ENCODE results near the gene POLR1G.
A peak's percentile ranks its signal among the peaks of the same experiment; 100 is the strongest.

Gene POLR1G

DNA sequence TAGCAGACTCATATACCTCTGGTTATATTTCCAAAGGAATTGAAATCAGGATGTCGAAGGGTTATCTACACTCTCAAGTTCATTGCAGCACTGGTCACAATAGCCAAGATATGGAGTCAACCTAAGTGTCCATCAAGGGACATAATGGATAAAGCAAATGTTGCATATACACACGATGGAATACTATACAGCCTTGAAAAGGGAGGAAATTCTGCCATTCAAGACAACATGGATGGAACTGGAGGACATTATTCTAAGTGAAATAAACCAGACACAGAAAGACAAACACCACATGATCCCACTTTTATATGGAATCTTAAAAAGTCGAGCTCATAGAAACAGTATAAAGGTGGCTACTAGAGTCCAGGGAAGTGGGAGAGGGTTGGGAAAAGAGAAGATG, 30.9 kb downstream of the POLR1G start:
- WGBS (ENCODE audit: extremely low coverage, insufficient coverage, low lambda C conversion rate), result no CpG with 5 or more reads among the region's 3 CpGs

DNA sequence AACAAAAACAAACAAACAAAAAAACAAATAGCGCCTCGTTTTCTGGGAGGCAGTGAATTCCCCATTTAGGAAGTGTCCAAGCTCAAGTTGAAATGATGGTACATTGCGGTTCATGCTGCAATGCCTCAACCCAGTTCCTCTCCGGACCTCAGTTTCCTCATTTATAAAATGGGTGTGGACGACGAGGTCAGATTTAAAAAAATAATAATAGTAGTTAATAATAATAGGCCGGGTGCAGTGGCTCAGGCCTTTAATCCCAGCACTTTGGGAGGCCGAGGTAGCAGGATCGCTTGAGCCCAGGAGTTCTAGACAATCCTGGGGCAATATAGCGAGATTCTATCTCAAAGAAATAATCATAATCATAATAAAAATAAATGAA, 32.7 kb downstream of the POLR1G start:
- Histone ChIP-seq H3K23ac (ENCODE audit: low read length) (no peak overlapping the region), H3K56ac (ENCODE audit: low read length) (peak overlapping the region; percentile 34), H3K27me3 (ENCODE audit: insufficient read depth, low read length, poor library complexity) (no peaks in the 10 kb centered on the region), H3K4me2 (ENCODE audit: low read length) (no peak overlapping the region), H2BK5ac (ENCODE audit: low read length) (no peak overlapping the region), H3K9ac (ENCODE audit: low read length) (no peak overlapping the region), H3K36me3 (ENCODE audit: control insufficient read depth, insufficient read depth, low read length) (no peaks in the 10 kb centered on the region), H3K27ac (ENCODE audit: low read depth, low read length) (no peak overlapping the region), H3K4me1 (ENCODE audit: control insufficient read depth, low read depth, low read length) (peaks cover 2% of the 10 kb centered on the region), H2BK120ac (ENCODE audit: low read depth, low read length) (no peak overlapping the region), H3K4me3 (ENCODE audit: low read length) (no peak overlapping the region), H3K79me2 (ENCODE audit: control insufficient read depth, insufficient read depth, low read length) (no peaks in the 10 kb centered on the region), H4K5ac (ENCODE audit: low read length) (no peak overlapping the region), H2AK5ac (ENCODE audit: low read length) (no peak overlapping the region), H2BK15ac (replicated peaks; ENCODE audit: low read depth) (no peak overlapping the region), H3K79me1 (ENCODE audit: low read length) (no peaks in the 10 kb centered on the region), H3K4ac (ENCODE audit: low read depth, low read length) (no peak overlapping the region), H3K18ac (ENCODE audit: low read length) (no peak overlapping the region), H4K8ac (ENCODE audit: low read depth, low read length) (no peak overlapping the region)
- no peak for DNase-seq
- no CpG with 5 or more reads among the region's 10 CpGs for WGBS (ENCODE audit: extremely low coverage, insufficient coverage, low lambda C conversion rate)

More for the DNA sequence above, 30.9 kb downstream of the POLR1G start:
- H2BK120ac ChIP-seq (ENCODE audit: low read depth, low read length), result no peak overlapping the region
- H3K56ac ChIP-seq (ENCODE audit: low read length), result no peak overlapping the region
- no peak overlapping the region for H2AK5ac ChIP-seq (ENCODE audit: low read length)
- H4K8ac ChIP-seq (ENCODE audit: low read depth, low read length), result no peak overlapping the region
- H3K27ac ChIP-seq (ENCODE audit: low read depth, low read length), result no peak overlapping the region
- H3K4me1 ChIP-seq (ENCODE audit: control insufficient read depth, low read depth, low read length), result no peaks in the 10 kb centered on the region
- no peak overlapping the region for H4K5ac ChIP-seq (ENCODE audit: low read length)
- DNase-seq, result no peak
- H3K4me2 ChIP-seq (ENCODE audit: low read length), result no peak overlapping the region
- no peaks in the 10 kb centered on the region for H3K79me1 ChIP-seq (ENCODE audit: low read length)
- no peak overlapping the region for H3K4me3 ChIP-seq (ENCODE audit: low read length)
- no peak overlapping the region for H3K4ac ChIP-seq (ENCODE audit: low read depth, low read length)
- H3K9ac ChIP-seq (ENCODE audit: low read length), result no peak overlapping the region
- H3K18ac ChIP-seq (ENCODE audit: low read length), result no peak overlapping the region
- no peak overlapping the region for H2BK5ac ChIP-seq (ENCODE audit: low read length)
- H3K36me3 ChIP-seq (ENCODE audit: control insufficient read depth, insufficient read depth, low read length), result no peaks in the 10 kb centered on the region
- no peaks in the 10 kb centered on the region for H3K79me2 ChIP-seq (ENCODE audit: control insufficient read depth, insufficient read depth, low read length)
- no peak overlapping the region for H3K23ac ChIP-seq (ENCODE audit: low read length)
- H3K27me3 ChIP-seq (ENCODE audit: insufficient read depth, low read length, poor library complexity), result no peaks in the 10 kb centered on the region
- H2BK15ac ChIP-seq (replicated peaks; ENCODE audit: low read depth), result no peak overlapping the region

DNA sequence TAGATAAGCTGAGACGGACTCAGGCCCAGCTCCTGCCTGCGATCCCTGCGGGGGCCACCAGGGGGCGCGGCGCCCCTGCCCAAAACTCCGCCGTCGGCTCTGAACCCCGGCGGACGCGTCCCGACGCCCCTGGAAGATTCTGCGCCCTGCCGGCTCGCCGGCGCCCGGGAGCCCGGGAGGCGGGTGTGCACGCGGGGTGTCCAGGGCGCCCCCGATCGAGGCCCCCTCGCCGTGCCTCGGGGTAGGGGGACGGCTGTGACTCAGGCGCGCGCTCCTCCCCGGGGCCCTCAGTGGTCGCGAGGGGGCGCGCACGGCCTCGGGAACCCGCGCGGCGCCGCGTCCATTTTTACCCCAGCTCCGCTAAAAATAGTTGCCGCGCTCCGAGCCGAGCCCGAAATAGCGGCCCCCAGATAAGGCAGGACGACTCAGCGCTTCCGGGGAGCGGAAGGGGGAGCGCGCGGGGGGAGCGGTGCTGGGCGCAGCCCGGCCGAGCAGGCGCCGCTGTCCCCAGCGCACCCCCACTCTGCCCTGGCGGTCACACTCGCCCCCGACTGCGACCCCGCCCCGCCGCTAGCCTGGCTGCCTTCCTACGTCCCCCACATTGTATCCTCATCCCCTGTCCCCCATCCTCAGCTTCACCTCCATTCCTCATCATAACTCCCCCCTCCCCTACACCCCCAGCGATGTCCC, 33.3 kb downstream of the POLR1G start:
- Histone ChIP-seq H3K4me3 (ENCODE audit: low read length) (peak overlapping the region; percentile 36), H3K23ac (ENCODE audit: low read length) (no peak overlapping the region), H3K79me2 (ENCODE audit: control insufficient read depth, insufficient read depth, low read length) (no peaks in the 10 kb centered on the region), H3K36me3 (ENCODE audit: control insufficient read depth, insufficient read depth, low read length) (no peaks in the 10 kb centered on the region), H3K79me1 (ENCODE audit: low read length) (no peaks in the 10 kb centered on the region), H2BK5ac (ENCODE audit: low read length) (no peak overlapping the region), H3K4ac (ENCODE audit: low read depth, low read length) (no peak overlapping the region), H3K18ac (ENCODE audit: low read length) (peak overlapping the region; percentile 94), H2BK120ac (ENCODE audit: low read depth, low read length) (no peak overlapping the region), H3K27me3 (ENCODE audit: insufficient read depth, low read length, poor library complexity) (no peaks in the 10 kb centered on the region), H4K8ac (ENCODE audit: low read depth, low read length) (no peak overlapping the region), H3K56ac (ENCODE audit: low read length) (peak overlapping the region; percentile 86), H3K27ac (ENCODE audit: low read depth, low read length) (no peak overlapping the region), H4K5ac (ENCODE audit: low read length) (no peak overlapping the region), H2BK15ac (replicated peaks; ENCODE audit: low read depth) (no peak overlapping the region), H3K9ac (ENCODE audit: low read length) (peak overlapping the region; percentile 46), H3K4me1 (ENCODE audit: control insufficient read depth, low read depth, low read length) (peaks cover 4% of the 10 kb centered on the region), H3K4me2 (ENCODE audit: low read length) (no peak overlapping the region), H2AK5ac (ENCODE audit: low read length) (no peak overlapping the region)
- peak; percentile 65 for DNase-seq
- no CpG with 5 or more reads among the region's 78 CpGs for WGBS (ENCODE audit: extremely low coverage, insufficient coverage, low lambda C conversion rate)

DNA sequence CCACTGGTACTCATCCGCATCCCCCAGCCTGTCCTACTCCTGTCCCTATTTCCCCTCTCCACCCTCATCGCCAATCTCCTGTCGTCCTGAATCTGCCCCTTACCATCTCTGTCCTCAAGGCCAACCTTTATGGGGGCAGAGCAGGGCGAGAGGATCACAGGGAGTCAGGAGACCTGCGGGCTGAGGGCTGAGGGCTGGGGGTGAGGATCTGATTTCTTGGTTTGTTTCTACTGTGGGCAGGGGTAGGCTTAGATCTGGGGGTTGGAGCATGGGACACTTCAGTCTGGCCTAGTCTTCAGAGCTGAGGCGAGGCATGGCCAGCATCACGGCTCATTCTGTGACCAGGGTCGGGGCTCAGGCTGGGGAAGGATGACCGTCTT, 33.8 kb downstream of the POLR1G start:
- H4K8ac ChIP-seq (ENCODE audit: low read depth, low read length), result no peak overlapping the region
- H3K79me2 ChIP-seq (ENCODE audit: control insufficient read depth, insufficient read depth, low read length), result no peaks in the 10 kb centered on the region
- peaks cover 5% of the 10 kb centered on the region for H3K4me1 ChIP-seq (ENCODE audit: control insufficient read depth, low read depth, low read length)
- no peaks in the 10 kb centered on the region for H3K36me3 ChIP-seq (ENCODE audit: control insufficient read depth, insufficient read depth, low read length)
- no peaks in the 10 kb centered on the region for H3K27me3 ChIP-seq (ENCODE audit: insufficient read depth, low read length, poor library complexity)
- no peak overlapping the region for H3K23ac ChIP-seq (ENCODE audit: low read length)
- no peak overlapping the region for H2AK5ac ChIP-seq (ENCODE audit: low read length)
- H2BK5ac ChIP-seq (ENCODE audit: low read length), result no peak overlapping the region
- no peak overlapping the region for H3K4ac ChIP-seq (ENCODE audit: low read depth, low read length)
- peak overlapping the region; percentile 46 for H3K9ac ChIP-seq (ENCODE audit: low read length)
- H2BK15ac ChIP-seq (replicated peaks; ENCODE audit: low read depth), result no peak overlapping the region
- H3K79me1 ChIP-seq (ENCODE audit: low read length), result no peaks in the 10 kb centered on the region
- H2BK120ac ChIP-seq (ENCODE audit: low read depth, low read length), result no peak overlapping the region
- H3K27ac ChIP-seq (ENCODE audit: low read depth, low read length), result no peak overlapping the region
- peak overlapping the region; percentile 77 for H3K56ac ChIP-seq (ENCODE audit: low read length)
- no peak overlapping the region for H4K5ac ChIP-seq (ENCODE audit: low read length)
- no peak overlapping the region for H3K18ac ChIP-seq (ENCODE audit: low read length)
- no peak for DNase-seq
- WGBS (ENCODE audit: extremely low coverage, insufficient coverage, low lambda C conversion rate), result no CpG with 5 or more reads among the region's 9 CpGs
- no peak overlapping the region for H3K4me2 ChIP-seq (ENCODE audit: low read length)
- no peak overlapping the region for H3K4me3 ChIP-seq (ENCODE audit: low read length)

DNA sequence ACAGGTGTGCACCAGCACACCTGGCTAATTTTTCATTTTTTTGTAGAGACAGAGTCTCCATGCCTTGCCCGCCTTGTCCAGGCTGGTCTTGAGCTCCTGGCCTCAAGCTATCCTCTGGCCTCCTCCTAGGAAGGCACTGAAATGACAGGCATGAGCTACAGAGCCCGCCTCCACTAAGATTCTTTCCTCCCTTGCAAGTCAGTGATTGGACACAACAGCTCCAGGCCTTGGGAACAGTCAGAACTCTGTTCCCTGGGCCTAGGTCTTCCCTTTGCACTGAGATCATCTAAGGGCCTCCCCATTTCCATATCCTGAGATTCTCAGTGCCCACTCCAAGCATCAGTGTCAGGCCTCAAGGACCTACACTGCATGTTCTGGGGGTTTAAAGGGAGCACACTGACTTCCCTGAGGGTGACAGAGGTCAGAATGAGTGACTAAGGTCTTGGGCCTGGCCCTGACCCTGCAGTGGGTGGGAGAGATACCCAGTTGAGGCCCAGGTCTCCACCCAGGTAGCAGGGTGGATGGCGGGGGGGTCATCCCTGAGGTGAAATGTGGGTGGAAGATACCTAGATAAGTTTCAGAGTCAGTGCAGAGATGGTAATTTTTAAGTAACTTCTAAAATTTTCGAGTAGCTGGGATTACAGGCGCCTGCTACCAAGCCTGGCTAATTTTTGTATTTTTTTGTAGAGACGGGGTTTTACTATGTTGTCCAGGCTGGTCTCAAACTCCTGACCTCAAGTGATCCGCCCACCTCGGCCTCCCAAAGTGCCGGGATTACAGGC, 34.6 kb downstream of the POLR1G start:
- no peak overlapping the region for H3K18ac ChIP-seq (ENCODE audit: low read length)
- no peak overlapping the region for H3K4me2 ChIP-seq (ENCODE audit: low read length)
- no peak overlapping the region for H3K9ac ChIP-seq (ENCODE audit: low read length)
- no peak overlapping the region for H2BK120ac ChIP-seq (ENCODE audit: low read depth, low read length)
- H3K79me2 ChIP-seq (ENCODE audit: control insufficient read depth, insufficient read depth, low read length), result no peaks in the 10 kb centered on the region
- peak; percentile 88 for DNase-seq
- H2AK5ac ChIP-seq (ENCODE audit: low read length), result no peak overlapping the region
- H3K27ac ChIP-seq (ENCODE audit: low read depth, low read length), result no peak overlapping the region
- H3K56ac ChIP-seq (ENCODE audit: low read length), result no peak overlapping the region
- no peak overlapping the region for H3K4me3 ChIP-seq (ENCODE audit: low read length)
- no peaks in the 10 kb centered on the region for H3K27me3 ChIP-seq (ENCODE audit: insufficient read depth, low read length, poor library complexity)
- WGBS (ENCODE audit: extremely low coverage, insufficient coverage, low lambda C conversion rate), result no CpG with 5 or more reads among the region's 9 CpGs
- H4K5ac ChIP-seq (ENCODE audit: low read length), result no peak overlapping the region
- H2BK15ac ChIP-seq (replicated peaks; ENCODE audit: low read depth), result no peak overlapping the region
- peaks cover 5% of the 10 kb centered on the region for H3K4me1 ChIP-seq (ENCODE audit: control insufficient read depth, low read depth, low read length)
- H2BK5ac ChIP-seq (ENCODE audit: low read length), result no peak overlapping the region
- no peaks in the 10 kb centered on the region for H3K79me1 ChIP-seq (ENCODE audit: low read length)
- H3K23ac ChIP-seq (ENCODE audit: low read length), result no peak overlapping the region
- no peaks in the 10 kb centered on the region for H3K36me3 ChIP-seq (ENCODE audit: control insufficient read depth, insufficient read depth, low read length)
- H3K4ac ChIP-seq (ENCODE audit: low read depth, low read length), result no peak overlapping the region
- H4K8ac ChIP-seq (ENCODE audit: low read depth, low read length), result no peak overlapping the region

Data from mesendoderm (in vitro differentiated cells).